Stimulated activated naive CD8-positive, alpha-beta T cell treated with anti-CD3 and anti-CD28 coated beads, Interleukin-15, Interleukin-2, amounts not matched to agents 100 ng/mL and 50 ng/mL, for 24 hours (primary cell): ENCODE results near the gene PRDM7.
"Not testable (repeated sequence)": the region's sequence is repeated elsewhere in the genome, so short reads cannot be mapped to it uniquely, and the experiment has no call there.

ENCODE experiments used
- H3K27ac Mint-ChIP-seq: one replicate; pipeline ENCODE4 v1.8.0; 2021; ENCODE audit warnings: mild to moderate bottlenecking, mixed read lengths
- H3K27me3 Mint-ChIP-seq: one replicate; pipeline ENCODE4 v1.8.0; 2021; ENCODE audit warnings: mixed read lengths
- H3K36me3 Mint-ChIP-seq: one replicate; pipeline ENCODE4 v1.8.0; 2021; ENCODE audit warnings: low read depth, mixed read lengths
- H3K4me1 Mint-ChIP-seq: one replicate; pipeline ENCODE4 v1.8.0; 2021; ENCODE audit warnings: low read depth, mixed read lengths
- H3K4me3 Mint-ChIP-seq: one replicate; pipeline ENCODE4 v1.8.0; 2021; ENCODE audit warnings: mild to moderate bottlenecking, mixed read lengths
- H3K9me3 Mint-ChIP-seq: one replicate; pipeline ENCODE4 v1.8.0; 2021; ENCODE audit warnings: mixed read lengths

The PRDM7 gene

DNA sequence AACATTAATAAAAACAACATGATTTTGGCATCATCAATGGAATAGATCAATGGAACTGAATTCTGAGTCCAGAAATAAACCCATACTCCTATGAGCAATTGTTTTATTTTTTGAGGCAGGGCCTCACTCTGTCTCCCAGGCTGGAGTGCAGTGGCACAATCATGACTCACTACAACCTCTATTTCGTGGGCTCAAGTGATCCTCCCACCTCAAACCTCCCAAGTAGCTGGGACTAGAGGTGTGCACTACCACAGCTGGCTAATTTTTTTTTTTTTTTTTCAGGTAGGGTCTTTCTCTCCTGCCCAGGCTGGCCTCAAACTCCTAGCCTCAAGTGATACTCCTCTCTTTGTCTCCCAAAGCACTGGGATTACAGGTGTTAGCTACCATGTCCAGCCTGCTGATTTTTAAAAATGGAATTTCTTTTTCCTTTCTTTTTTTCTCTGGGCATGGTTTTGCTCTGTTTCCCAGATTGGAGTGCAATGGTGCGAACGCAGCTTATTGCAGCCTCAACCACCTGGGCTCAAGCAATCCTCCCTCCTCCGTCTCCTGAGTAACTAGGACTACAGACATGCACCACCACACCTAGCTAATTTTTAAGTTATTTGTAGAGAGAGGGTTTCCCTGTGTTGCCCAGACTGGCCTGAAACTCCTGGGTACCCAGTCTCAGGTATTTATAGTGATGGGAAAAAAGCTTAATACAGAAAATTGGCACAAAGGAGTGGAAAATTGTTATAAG lies 7.3 kb upstream of the PRDM7 start:
- Mint-ChIP-seq H3K36me3 (no peaks in the 10 kb centered on the region), H3K4me3 (no peak overlapping the region), H3K27me3 (peaks cover 20% of the 10 kb centered on the region), H3K4me1 (peaks cover 16% of the 10 kb centered on the region), H3K9me3 (no peaks in the 10 kb centered on the region), H3K27ac (no peak overlapping the region)

DNA sequence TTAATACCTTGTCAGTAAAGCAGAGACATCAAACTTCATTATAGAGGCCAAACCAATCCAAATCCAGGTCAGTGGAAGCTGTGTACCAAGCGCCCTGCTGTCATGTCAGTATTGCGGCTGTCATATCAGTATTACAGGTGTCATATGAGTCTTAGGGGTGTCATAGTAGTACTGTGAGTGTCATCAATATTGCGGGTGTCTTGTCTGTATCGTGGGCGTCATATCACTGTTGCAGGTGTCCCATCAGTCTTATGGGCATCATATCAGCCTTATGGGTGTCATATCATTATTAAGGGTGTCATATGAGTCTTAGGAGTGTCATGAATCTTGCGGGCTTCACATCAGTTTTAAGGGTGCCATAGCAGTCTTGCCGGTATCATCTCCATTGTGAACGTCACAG lies 6.0 kb upstream of the PRDM7 start:
- no peak overlapping the region for H3K27ac Mint-ChIP-seq
- no peaks in the 10 kb centered on the region for H3K36me3 Mint-ChIP-seq
- H3K4me1 Mint-ChIP-seq: peaks cover 18% of the 10 kb centered on the region
- H3K4me3 Mint-ChIP-seq: peak overlapping the region; percentile 88
- H3K27me3 Mint-ChIP-seq: peaks cover 16% of the 10 kb centered on the region
- H3K9me3 Mint-ChIP-seq: no peaks in the 10 kb centered on the region

DNA sequence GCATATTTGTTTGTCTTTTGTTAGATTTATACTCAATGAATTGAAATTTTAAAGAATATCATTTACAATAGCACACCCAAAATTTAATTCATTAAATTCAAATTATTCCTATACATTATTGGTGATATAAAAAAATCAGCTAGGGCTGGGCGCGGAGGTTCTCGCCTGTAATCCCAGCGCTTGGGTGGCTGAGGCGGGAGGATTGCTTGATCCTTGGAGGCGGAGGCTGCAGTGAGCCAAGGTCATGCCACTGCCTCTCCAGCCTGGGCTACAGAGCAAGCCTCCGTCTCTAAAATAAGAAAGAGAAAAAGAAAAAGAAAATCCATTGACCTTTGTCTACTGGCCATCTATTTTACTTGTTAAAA lies 4.5 kb upstream of the PRDM7 start:
- peak overlapping the region; percentile 88 for H3K4me3 Mint-ChIP-seq
- H3K9me3 Mint-ChIP-seq: no peaks in the 10 kb centered on the region
- H3K27ac Mint-ChIP-seq: no peak overlapping the region
- H3K27me3 Mint-ChIP-seq: peaks cover 11% of the 10 kb centered on the region
- H3K36me3 Mint-ChIP-seq: no peaks in the 10 kb centered on the region
- H3K4me1 Mint-ChIP-seq: peaks cover 34% of the 10 kb centered on the region

DNA sequence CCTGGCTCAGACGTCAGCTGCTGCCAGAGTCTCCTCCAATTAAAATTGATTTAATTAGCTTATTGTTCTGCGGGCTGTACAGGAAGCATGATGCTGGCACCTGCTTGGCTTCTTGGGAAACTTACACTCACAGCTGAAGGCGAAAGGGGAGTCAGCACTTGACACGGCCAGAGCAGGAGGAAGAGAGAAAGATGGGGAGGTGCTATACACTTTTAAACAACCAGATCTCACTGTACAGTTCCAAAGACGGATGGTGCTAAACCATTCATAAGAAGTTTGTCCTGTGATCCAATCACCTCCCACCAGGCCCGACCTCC lies 1.4 kb upstream of the PRDM7 start:
- Mint-ChIP-seq H3K4me1 (peaks cover 38% of the 10 kb centered on the region), H3K27ac (no peak overlapping the region), H3K4me3 (no peak overlapping the region), H3K27me3 (peaks cover 17% of the 10 kb centered on the region), H3K9me3 (no peaks in the 10 kb centered on the region), H3K36me3 (no peaks in the 10 kb centered on the region)

DNA sequence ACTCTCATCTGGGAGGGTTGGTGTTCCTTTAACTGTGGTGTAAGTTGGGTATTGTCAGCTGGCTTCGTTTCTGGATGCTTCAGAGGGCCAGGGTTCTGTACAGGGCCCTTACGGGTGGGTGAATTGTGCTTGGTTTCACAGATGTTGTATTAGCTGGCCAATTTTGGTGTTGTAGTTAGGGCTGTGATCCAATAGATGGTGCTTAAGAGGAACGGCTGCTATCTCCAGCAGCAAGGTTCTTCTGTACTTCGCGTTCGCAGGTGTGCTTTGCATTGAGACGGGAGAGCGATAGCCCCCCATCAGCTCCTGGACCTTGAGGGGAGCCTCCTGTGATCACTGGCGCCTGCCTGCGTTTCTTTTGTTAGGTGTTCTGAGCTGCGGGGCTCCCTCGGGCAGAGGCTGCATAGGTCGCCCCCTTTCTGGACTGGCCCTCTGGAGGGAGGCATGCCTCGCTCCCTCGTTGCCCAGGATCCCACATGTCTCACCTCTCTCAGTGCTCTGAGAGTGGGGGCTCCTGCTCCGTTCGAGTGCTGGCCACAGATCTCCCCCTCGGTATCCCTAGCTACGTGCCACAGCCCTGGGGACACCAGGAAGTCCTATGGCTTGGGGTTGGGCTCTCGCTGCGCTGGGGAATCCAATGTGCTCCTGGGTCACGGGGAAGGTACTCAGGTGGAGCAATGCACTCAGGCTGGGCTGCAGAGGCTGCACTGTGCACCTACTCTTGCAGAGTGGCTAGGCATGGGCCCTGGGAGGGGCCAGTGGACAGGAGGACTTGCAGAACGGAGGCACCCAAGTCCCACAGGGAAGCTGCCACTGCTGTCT lies 837 bp upstream of the PRDM7 start:
- Mint-ChIP-seq H3K9me3 (no peaks in the 10 kb centered on the region), H3K4me3 (peak overlapping the region; percentile 80)

DNA sequence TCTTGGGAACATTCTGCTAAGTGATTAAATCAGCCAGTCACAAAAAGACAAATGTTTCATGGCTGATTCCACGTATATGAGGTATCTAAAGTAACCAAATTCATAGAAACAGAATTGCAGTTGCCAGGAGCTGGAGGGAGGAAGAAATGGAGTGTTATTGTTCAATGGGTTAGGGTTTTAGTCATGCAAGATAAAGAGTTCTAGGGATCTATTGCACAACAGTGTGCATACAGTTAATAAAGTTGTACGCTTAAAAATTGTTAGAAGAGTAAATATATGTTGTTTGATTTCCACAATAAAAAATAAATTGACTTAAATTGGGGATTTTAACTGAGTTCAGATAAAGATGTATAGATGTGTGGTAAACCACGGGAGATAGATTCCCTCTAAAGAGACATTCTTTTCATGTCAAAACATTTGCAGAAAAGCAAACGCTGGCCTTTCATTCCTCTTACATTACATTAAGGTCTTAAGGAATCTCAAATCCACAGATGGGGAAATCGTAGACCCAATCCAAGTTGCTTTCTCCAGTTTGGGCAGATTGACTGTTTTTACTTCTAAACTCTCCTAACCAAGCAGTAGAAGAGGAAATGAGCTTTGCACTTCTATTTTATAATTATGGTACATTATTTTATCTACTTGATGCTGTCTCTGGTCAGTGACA lies 4.6 kb downstream of the PRDM7 start:
- peaks cover 30% of the 10 kb centered on the region for H3K27me3 Mint-ChIP-seq
- no peak overlapping the region for H3K4me3 Mint-ChIP-seq
- peaks cover 3% of the 10 kb centered on the region for H3K9me3 Mint-ChIP-seq
- H3K36me3 Mint-ChIP-seq: no peaks in the 10 kb centered on the region
- no peak overlapping the region for H3K27ac Mint-ChIP-seq
- peaks cover 14% of the 10 kb centered on the region for H3K4me1 Mint-ChIP-seq

More for the DNA sequence above, 837 bp upstream of the PRDM7 start:
- Mint-ChIP-seq H3K27me3 (peaks cover 17% of the 10 kb centered on the region), H3K27ac (peak overlapping the region; percentile 84), H3K36me3 (no peaks in the 10 kb centered on the region), H3K4me1 (peaks cover 34% of the 10 kb centered on the region)

DNA sequence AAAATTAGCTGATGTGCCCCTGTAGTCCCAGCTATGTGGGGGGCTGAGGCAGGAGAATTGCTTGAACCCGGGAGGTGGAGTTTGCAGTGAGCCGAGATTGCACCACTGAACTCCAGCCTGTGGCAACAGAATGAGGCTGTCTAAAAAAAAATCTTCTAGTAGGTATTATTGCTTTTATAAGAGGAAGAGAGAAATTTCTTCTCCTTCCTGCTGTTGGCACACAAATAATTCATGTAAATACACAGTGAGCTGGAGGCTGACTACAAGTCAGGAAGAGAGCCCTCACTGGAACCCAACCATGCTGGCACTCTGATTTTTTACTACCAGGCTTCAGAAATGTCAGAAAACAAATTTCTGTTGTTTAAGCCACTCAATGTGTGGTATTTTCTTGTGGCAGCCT lies 6.7 kb downstream of the PRDM7 start:
- Mint-ChIP-seq H3K9me3 (peaks cover 3% of the 10 kb centered on the region), H3K36me3 (no peaks in the 10 kb centered on the region), H3K4me1 (no peaks in the 10 kb centered on the region), H3K4me3 (no peak overlapping the region), H3K27me3 (peaks cover 24% of the 10 kb centered on the region), H3K27ac (no peak overlapping the region)

DNA sequence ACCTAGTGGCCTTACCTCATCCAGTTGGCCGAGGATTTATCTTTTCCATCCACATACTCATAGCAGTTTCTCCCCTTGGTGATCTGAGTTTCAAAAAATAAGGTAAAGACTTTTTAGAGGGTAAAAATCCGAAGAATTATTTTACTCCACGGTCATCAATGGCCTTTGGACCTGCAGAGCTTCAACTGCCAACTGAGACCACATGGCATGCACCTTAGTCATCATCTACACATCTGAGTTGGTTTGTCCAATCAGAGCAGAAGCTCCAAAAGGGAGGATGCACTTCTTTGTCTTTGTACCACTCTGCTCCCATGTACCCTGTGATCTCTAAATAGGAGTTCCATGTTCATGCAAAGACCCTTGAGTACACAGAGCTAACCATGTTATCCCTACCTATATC lies 15.7 kb downstream of the PRDM7 start:
- Mint-ChIP-seq H3K27ac (no peak overlapping the region), H3K9me3 (no peaks in the 10 kb centered on the region), H3K27me3 (peaks cover 27% of the 10 kb centered on the region), H3K4me3 (no peak overlapping the region), H3K36me3 (no peaks in the 10 kb centered on the region), H3K4me1 (peaks cover 18% of the 10 kb centered on the region)

DNA sequence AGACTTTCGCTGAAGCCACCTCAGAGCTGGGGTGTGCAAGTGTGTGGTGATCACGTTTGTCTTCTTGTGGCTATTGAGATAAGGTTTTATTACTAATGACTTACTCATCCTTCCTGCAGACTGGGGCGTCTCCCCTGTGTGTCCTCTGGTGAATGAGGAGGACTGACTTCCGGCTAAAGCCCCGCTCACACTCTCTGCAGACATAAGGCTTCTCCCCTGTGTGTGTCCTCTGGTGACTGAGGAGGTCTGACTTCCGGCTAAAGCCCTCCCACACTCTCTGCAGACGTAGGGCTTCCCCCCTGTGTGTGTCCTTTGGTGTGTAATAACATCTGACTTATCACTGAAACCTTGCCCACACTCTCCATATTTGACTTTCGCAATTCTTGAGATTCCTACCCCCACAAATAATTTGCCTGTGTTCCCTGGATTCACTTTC lies 19.4 kb downstream of the PRDM7 start:
- Mint-ChIP-seq H3K27ac (no peak overlapping the region), H3K27me3 (peaks cover 21% of the 10 kb centered on the region), H3K4me1 (peaks cover 18% of the 10 kb centered on the region), H3K9me3 (peaks cover 21% of the 10 kb centered on the region), H3K36me3 (peaks cover 8% of the 10 kb centered on the region), H3K4me3 (no peak overlapping the region)

DNA sequence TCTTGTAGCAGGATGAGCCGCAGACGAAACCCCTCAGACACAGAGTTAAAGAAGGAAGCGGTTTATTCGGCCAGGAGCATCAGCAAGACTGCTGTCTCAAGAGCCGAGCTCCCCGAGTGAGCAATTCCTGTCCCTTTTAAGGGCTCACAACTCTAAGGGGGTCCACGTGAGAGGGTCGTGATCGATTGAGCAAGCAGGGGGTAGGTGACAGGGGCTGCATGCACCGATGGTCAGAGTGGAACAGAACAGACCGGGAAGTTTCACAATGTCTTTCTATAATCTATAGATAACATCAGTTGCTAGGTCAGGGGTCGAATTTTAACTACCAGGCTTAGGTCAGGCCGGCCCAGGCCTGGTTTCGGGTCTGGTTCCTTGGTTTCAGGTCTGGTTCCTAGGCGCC lies 20.6 kb downstream of the PRDM7 start:
- not testable (repeated sequence) for H3K27ac Mint-ChIP-seq, H3K4me3 Mint-ChIP-seq
- peaks cover 21% of the 10 kb centered on the region for H3K27me3 Mint-ChIP-seq
- peaks cover 11% of the 10 kb centered on the region for H3K36me3 Mint-ChIP-seq
- peaks cover 18% of the 10 kb centered on the region for H3K4me1 Mint-ChIP-seq
- peaks cover 21% of the 10 kb centered on the region for H3K9me3 Mint-ChIP-seq

DNA sequence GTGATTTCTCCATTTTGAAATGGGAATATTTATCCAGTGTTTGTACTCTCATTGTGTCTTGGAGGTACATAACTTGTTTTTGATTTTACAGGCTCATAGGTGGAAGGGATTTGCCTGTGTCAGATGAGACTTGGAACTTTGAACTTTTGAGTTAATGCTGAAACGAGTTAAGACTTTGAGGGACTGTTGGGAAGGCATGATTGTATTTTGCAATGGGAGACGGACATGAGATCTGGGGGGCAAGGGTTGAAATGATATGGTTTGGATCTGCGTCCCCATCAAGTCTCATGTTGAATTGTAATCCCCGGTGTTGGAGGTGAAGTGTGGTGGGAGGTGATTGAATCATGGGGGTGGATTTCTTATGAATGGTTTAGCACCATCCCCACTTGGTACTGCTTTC lies 21.8 kb downstream of the PRDM7 start:
- Mint-ChIP-seq H3K27me3 (peaks cover 17% of the 10 kb centered on the region), H3K27ac (no peak overlapping the region), H3K4me1 (peaks cover 18% of the 10 kb centered on the region), H3K36me3 (peaks cover 11% of the 10 kb centered on the region), H3K4me3 (no peak overlapping the region), H3K9me3 (peaks cover 21% of the 10 kb centered on the region)

DNA sequence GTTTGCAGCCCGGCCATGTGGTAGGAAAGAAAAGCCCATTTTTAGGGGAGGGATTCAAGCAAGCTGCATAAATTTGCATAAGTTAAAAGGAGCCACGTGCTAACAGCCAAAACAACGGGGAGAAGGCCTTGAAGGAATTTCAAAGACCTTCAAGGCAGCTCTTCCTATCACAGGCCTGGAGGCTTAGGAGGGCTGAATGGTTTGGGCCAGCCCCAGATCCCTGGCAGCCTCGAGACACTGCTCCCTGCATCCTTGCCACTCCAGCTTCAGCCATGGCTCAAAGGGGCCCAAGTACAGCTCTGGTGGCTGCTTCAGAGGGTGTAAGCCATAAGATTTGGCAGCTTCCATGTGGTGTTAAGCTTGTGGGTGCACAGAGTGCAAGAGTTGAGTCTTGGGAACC lies 22.6 kb downstream of the PRDM7 start:
- Mint-ChIP-seq H3K4me1 (peaks cover 18% of the 10 kb centered on the region), H3K4me3 (no peak overlapping the region), H3K27ac (no peak overlapping the region), H3K27me3 (peaks cover 16% of the 10 kb centered on the region), H3K36me3 (peaks cover 11% of the 10 kb centered on the region), H3K9me3 (peaks cover 21% of the 10 kb centered on the region)

DNA sequence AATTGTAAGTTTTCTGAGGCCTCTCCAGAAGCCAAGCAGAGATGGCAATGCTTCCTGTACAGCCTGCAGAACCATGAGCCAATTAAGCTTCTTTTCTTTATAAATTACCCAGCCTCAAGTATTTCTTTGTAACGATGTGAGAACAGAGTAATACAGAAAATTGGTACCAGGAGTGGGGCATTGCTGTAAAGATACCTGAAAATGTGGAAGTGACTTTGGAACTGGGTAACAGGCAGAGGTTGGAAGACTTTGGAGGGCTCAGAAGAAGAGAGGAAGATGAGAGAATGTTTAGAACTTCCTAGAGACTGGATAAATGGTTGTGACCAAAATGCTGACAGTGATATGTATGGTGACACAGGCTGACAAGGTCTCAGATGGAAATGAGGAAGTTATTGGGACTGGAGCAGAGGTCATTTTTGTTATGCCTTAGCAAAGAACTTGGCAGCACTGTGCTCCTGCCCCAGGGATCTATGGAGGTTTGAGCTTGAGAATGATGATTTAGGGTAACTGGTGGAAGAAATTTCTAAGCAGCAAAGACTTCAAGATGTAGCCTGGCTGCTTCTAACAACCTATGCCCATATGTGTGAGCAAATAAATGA lies 23.1 kb downstream of the PRDM7 start:
- Mint-ChIP-seq H3K36me3 (peaks cover 11% of the 10 kb centered on the region), H3K4me1 (peaks cover 18% of the 10 kb centered on the region), H3K9me3 (peaks cover 21% of the 10 kb centered on the region), H3K27me3 (peaks cover 14% of the 10 kb centered on the region), H3K27ac (no peak overlapping the region), H3K4me3 (no peak overlapping the region)

DNA sequence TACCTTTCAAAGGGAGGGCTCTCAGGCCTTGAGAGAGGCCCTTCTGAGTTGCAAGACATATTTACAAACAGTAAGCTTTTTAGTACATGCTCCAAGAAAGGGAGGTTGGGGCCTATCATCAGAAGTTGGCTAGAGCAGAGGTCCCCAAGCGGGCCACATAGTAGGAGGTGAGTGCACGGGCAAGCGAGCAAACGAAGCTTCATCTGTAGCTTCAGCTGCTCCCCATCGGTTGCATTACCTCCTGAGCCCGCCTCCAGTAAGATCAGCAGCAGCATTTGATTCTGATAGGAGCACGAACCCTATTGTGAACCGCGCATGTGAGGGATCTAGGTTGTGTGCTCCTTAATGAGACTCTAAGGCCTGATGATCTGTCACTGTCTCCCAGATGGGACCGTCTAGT lies 26.2 kb downstream of the PRDM7 start:
- Mint-ChIP-seq H3K9me3 (peaks cover 21% of the 10 kb centered on the region), H3K27ac (no peak overlapping the region), H3K4me1 (peaks cover 11% of the 10 kb centered on the region), H3K36me3 (peaks cover 11% of the 10 kb centered on the region), H3K27me3 (peaks cover 14% of the 10 kb centered on the region), H3K4me3 (no peak overlapping the region)
